Measurements from ENCODE around the gene PDE8B.

GRCh38 chr5:77192441-77193050 is 17.9 kb upstream of the PDE8B start:
- no peak for TF ChIP-seq POLR2A (IDR thresholded peaks at IDR 0.05)
- TF ChIP-seq CTCF (IDR thresholded peaks at IDR 0.05) = no peak
